Tibial nerve (tissue), 4 donors: Measurements from ENCODE around the gene MC3R. TPM values are rescaled to one million over a fixed set of nuclear protein-coding genes. Genes with fewer than 3 reads are reported as not detected.

ENCODE experiments used
- DNase-seq, 2 donors: peaks; one replicate each; pipeline ENCODE4 v3.0.0-alpha.2; 2019; ENCODE audit warnings: low spot score in 2 of 2
- H3K27ac ChIP-seq, 4 donors: fragments of 200-600 bp; sonication (generic) in 3 of 4; one replicate each; pipeline ENCODE4 v1.5.1; 2017 to 2019; ENCODE audit warnings: mild to moderate bottlenecking in 1 of 4
- H3K27me3 ChIP-seq, 2 donors: fragments of 200-600 bp; sonication (generic) in 1 of 2; one replicate each; pipeline versions ENCODE4 v1.5.1 to v1.6.0; 2017 to 2019
- H3K36me3 ChIP-seq, 3 donors: fragments of 200-600 bp; sonication (generic); one replicate each; pipeline ENCODE4 v1.5.1; 2018 to 2019
- H3K4me1 ChIP-seq, 4 donors: fragments of 200-600 bp; sonication (generic) in 3 of 4; one replicate each; pipeline ENCODE4 v1.5.1; 2017 to 2019
- H3K4me3 ChIP-seq, 4 donors: fragments of 200-600 bp; sonication (generic) in 3 of 4; one replicate each; pipeline ENCODE4 v1.5.1; 2017 to 2019; ENCODE audit warnings: mild to moderate bottlenecking in 1 of 4, moderate library complexity in 1 of 4
- H3K9me3 ChIP-seq, 4 donors: fragments of 200-600 bp; sonication (generic) in 3 of 4; one replicate each; pipeline ENCODE4 v1.5.1; 2017 to 2019
- EP300 ChIP-seq, 2 donors: sonication (generic); formaldehyde crosslinking; IDR thresholded peaks; one replicate each; pipeline ENCODE4 v1.6.1; 2017; ENCODE audit warnings: antibody characterized with exemption in 2 of 2, mild to moderate bottlenecking in 1 of 2
- POLR2A ChIP-seq, 2 donors: fragments of 450-650 bp; IDR thresholded peaks; one replicate each; pipeline ENCODE4 v1.6.1; 2017; ENCODE audit warnings: antibody characterized with exemption in 2 of 2, mild to moderate bottlenecking in 2 of 2, moderate library complexity in 2 of 2
- WGBS, 2 donors: methylation state at CpG; one replicate each; pipeline ENCODE4 v1.1.5; 2018; 5-methylcytosine and 5-hydroxymethylcytosine counted together
- total RNA-seq, 4 donors: library from RNA; depleted of rRNA; stranded (reverse); fragments of >200 nt; gene quantifications; one replicate each; pipeline ENCODE4 v1.1.0, GENCODE V29; 2016
- TF ChIP-seq, protein P1 (sequence below), 5 experiments: fragments of 200-600 bp in 3 of 5; fragments of 450-650 bp in 2 of 5; sonication (generic) in 3 of 5; IDR thresholded peaks; one replicate each; pipeline ENCODE4 v1.5.1; 2016 to 2019; ENCODE audit warnings: antibody characterized with exemption in 5 of 5, mild to moderate bottlenecking in 3 of 5, moderate library complexity in 2 of 5

Gene MC3R
- total RNA-seq, 4 donors from 2014 or later, result not detected

DNA sequence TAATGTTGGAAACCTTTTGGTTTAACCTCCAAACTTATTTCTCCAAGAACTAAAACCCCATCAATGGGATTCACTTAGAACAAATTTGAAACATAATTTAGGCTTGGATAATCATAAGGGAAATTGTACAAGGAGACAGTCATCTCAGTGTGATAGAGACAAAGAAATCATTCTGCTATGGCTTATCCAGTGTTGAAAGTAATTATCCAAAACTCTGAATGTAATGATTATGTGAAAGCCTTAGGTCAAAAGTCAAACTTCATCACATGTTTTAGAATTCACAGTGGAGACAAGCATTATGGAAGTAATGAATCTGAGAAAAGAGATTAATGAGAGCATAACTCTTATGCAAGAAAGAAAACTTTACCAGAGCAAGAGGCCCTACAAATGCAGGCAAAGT, 20.0 kb downstream of the MC3R start:
- Histone ChIP-seq H3K36me3 (no peaks in the 10 kb centered on the region), H3K4me3 (no peak overlapping the region), H3K9me3 (no peaks in the 10 kb centered on the region), H3K27ac (no peak overlapping the region), H3K4me1 (no peaks in the 10 kb centered on the region), H3K27me3 (no peaks in the 10 kb centered on the region)
- no peak for DNase-seq
- TF ChIP-seq EP300 (IDR thresholded peaks at IDR 0.05), result no peak
- TF ChIP-seq, protein P1, sequence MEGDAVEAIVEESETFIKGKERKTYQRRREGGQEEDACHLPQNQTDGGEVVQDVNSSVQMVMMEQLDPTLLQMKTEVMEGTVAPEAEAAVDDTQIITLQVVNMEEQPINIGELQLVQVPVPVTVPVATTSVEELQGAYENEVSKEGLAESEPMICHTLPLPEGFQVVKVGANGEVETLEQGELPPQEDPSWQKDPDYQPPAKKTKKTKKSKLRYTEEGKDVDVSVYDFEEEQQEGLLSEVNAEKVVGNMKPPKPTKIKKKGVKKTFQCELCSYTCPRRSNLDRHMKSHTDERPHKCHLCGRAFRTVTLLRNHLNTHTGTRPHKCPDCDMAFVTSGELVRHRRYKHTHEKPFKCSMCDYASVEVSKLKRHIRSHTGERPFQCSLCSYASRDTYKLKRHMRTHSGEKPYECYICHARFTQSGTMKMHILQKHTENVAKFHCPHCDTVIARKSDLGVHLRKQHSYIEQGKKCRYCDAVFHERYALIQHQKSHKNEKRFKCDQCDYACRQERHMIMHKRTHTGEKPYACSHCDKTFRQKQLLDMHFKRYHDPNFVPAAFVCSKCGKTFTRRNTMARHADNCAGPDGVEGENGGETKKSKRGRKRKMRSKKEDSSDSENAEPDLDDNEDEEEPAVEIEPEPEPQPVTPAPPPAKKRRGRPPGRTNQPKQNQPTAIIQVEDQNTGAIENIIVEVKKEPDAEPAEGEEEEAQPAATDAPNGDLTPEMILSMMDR (IDR thresholded peaks at IDR 0.05), result no peak
- TF ChIP-seq POLR2A (IDR thresholded peaks at IDR 0.05), result no peak

- H3K4me3 ChIP-seq, result no peak overlapping the region
- H3K9me3 ChIP-seq, result no peaks in the 10 kb centered on the region
- 66 to 69% methylated on average over 3 to 4 of the region's 4 CpGs for WGBS, 2 donors
- TF ChIP-seq EP300 (IDR thresholded peaks at IDR 0.05), result no peak
- TF ChIP-seq, protein P1 (IDR thresholded peaks at IDR 0.05), result no peak
- TF ChIP-seq POLR2A (IDR thresholded peaks at IDR 0.05), result no peak
- no peak overlapping the region for H3K27ac ChIP-seq
- DNase-seq, result no peak
- H3K27me3 ChIP-seq, result no peaks in the 10 kb centered on the region
- H3K4me1 ChIP-seq, result no peaks in the 10 kb centered on the region
- H3K36me3 ChIP-seq, result no peaks in the 10 kb centered on the region
Measured at GRCh38 chr20:56271974-56272373, 23.4 kb downstream of the MC3R start.

DNA sequence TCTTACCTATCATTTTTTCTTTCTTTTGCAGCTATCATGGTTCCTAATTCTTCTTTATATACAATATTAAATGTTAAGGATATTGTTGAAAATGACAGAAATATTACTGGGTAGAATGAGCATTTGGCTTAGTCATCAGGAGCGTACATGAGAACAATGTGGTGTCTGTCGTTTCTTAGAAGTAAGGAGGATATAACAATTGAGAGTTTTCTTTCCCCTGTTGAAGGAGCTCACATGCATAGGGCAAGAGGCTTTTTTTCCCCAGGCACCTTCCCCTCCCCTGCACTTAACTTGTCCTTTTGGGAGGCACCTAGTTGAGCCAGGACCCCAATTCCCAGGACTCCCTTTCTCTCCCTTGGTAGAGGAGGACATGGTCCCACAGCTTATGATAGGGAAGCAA, 25.0 kb downstream of the MC3R start:
- TF ChIP-seq, protein P1 (IDR thresholded peaks at IDR 0.05), result no peak
- no peak for TF ChIP-seq POLR2A (IDR thresholded peaks at IDR 0.05)
- TF ChIP-seq EP300 (IDR thresholded peaks at IDR 0.05), result no peak
- no peak overlapping the region for H3K27ac ChIP-seq
- no peak for DNase-seq
- WGBS, 2 donors, result 39 to 51% methylated on average over 2 of the region's 2 CpGs
- peaks cover 0 to 6% (median 0%) of the 10 kb centered on the region in 4 donors for H3K9me3 ChIP-seq
- no peaks in the 10 kb centered on the region for H3K36me3 ChIP-seq
- H3K4me1 ChIP-seq, result no peaks in the 10 kb centered on the region
- H3K27me3 ChIP-seq, result no peaks in the 10 kb centered on the region
- H3K4me3 ChIP-seq, result no peak overlapping the region

DNA sequence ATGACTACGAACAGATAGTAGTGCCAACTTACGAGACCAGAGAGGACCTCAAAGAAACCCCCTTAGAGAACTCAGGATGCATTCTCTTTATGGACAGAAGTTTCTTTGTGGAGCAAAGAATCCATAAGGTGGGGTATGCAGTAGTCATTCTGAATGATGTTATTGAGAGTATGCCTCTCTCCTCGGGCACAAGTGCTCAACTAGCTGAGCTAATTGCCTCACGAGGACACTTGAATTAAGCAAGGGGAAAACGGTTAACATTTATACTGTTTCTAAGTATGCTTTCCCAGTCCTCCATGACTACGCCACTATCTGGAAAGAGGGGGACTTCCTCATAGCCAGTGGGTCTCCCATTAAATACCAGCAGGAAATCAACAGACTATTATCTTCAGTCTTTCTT, 25.6 kb downstream of the MC3R start:
- no peak for TF ChIP-seq POLR2A (IDR thresholded peaks at IDR 0.05)
- TF ChIP-seq, protein P1 (IDR thresholded peaks at IDR 0.05), result no peak
- no peak for TF ChIP-seq EP300 (IDR thresholded peaks at IDR 0.05)
- Histone ChIP-seq H3K36me3 (no peaks in the 10 kb centered on the region), H3K4me1 (no peaks in the 10 kb centered on the region), H3K9me3 (peaks cover 0 to 6% (median 0%) of the 10 kb centered on the region in 4 donors), H3K27me3 (no peaks in the 10 kb centered on the region), H3K4me3 (no peak overlapping the region), H3K27ac (no peak overlapping the region)
- no peak for DNase-seq
- WGBS, 2 donors, result 55 to 63% methylated on average over 6 of the region's 6 CpGs

DNA sequence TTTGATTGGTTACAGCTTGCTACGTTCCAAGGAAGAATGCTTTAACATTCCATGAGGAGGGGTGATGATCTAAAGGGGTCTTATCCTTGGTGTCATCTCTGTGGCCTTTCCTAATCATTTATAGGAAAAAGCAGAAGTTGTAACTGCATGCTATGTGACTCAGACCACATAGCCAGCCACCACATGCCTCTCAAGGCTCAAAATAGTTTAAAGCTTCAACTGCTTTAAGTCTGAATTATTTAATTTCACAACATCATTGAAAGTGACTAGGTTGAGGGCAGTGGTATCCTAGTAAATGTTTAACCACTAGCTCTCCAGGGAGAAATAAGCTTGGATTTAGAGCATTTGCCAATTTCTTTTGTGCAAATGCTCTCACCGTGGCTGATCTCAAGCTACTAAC, 29.7 kb downstream of the MC3R start:
- no peaks in the 10 kb centered on the region for H3K27me3 ChIP-seq
- no peak for DNase-seq
- H3K4me3 ChIP-seq, result no peak overlapping the region
- no peaks in the 10 kb centered on the region for H3K36me3 ChIP-seq
- WGBS, 2 donors, result 52 to 81% methylated on average over 2 of the region's 2 CpGs
- peaks cover 0 to 13% (median 0%) of the 10 kb centered on the region in 4 donors for H3K9me3 ChIP-seq
- H3K4me1 ChIP-seq, result no peaks in the 10 kb centered on the region
- no peak overlapping the region for H3K27ac ChIP-seq
- TF ChIP-seq, protein P1 (IDR thresholded peaks at IDR 0.05), result no peak
- TF ChIP-seq EP300 (IDR thresholded peaks at IDR 0.05) (no peak), POLR2A (IDR thresholded peaks at IDR 0.05) (no peak)
